Measurements from ENCODE around the gene MAGI3.

- TF ChIP-seq CTCF (conservative IDR thresholded peaks at IDR 0.05; ENCODE audit: low read length) = no peak
- no peak for TF ChIP-seq EZH2phosphoT487 (IDR thresholded peaks at IDR 0.05; ENCODE audit: borderline replicate concordance)
Observed at GRCh38 chr1:113508364-113509164, 118.2 kb downstream of the MAGI3 start.

Measured in Loucy (cell line).